K562 (cell line): ENCODE results near the gene EFHC2. TPM values are rescaled to one million over a fixed set of nuclear protein-coding genes. Genes with fewer than 3 reads are reported as not detected.

Experiments used
- CCAR2 ChIP-seq: fragments of 200-400 bp; formaldehyde crosslinking; IDR thresholded peaks from 2 replicates; pipeline ENCODE4 v1.6.1; 2017; ENCODE audit warnings: mild to moderate bottlenecking, low read depth, low read length
- DDX20 ChIP-seq: fragments of 450-650 bp; IDR thresholded peaks from 2 replicates; pipeline ENCODE4 v1.6.1; 2016; ENCODE audit warnings: missing genetic modification characterization, low read depth, mild to moderate bottlenecking, missing compliant biosample characterization, moderate library complexity
- DIDO1 ChIP-seq: fragments of 450-650 bp; IDR thresholded peaks from 2 replicates; pipeline ENCODE4 v1.6.1; 2016; ENCODE audit warnings: low read depth, missing biosample characterization, missing genetic modification characterization
- E2F3 ChIP-seq: fragments of 250-450 bp; sonication (Bioruptor Pico); IDR thresholded peaks from 2 replicates; pipeline ENCODE4 v1.4.0; 2020; ENCODE audit warnings: mild to moderate bottlenecking
- ID3 ChIP-seq, 2 experiments: fragments of 250-450 bp in 1 of 2; fragments of 450-650 bp in 1 of 2; sonication (Bioruptor Pico) in 1 of 2; IDR thresholded peaks; 2 replicates each; pipeline versions ENCODE4 v1.6.1 to v1.8.0; 2016 to 2021; ENCODE audit warnings: mild to moderate bottlenecking in 2 of 2, moderate library complexity in 2 of 2, missing compliant biosample characterization in 1 of 2, missing genetic modification characterization in 1 of 2
- KDM1A ChIP-seq, 2 experiments: fragments of 450-650 bp; IDR thresholded peaks; 2 replicates each; pipeline ENCODE4 v1.6.1; 2016; ENCODE audit warnings: mild to moderate bottlenecking in 2 of 2
- MECOM ChIP-seq: fragments of 250-450 bp; sonication (Bioruptor Pico); IDR thresholded peaks from 2 replicates; pipeline ENCODE4 v1.8.0; 2022; ENCODE audit warnings: inconsistent platforms
- NFXL1 ChIP-seq: fragments of 450-650 bp; formaldehyde crosslinking; IDR thresholded peaks from 2 replicates; pipeline ENCODE4 v1.4.0; 2021; ENCODE audit warnings: mild to moderate bottlenecking
- NFYB ChIP-seq: IDR thresholded peaks from 2 replicates; pipeline ENCODE4 v1.6.1; 2011; ENCODE audit warnings: mild to moderate bottlenecking, moderate library complexity; ENCODE audit not compliant: insufficient read length; ENCODE audit errors: extremely low read depth
- PBX2 ChIP-seq, 2 experiments: IDR thresholded peaks in 1 of 2; conservative IDR thresholded peaks in 1 of 2; 2 replicates each; pipeline ENCODE4 v1.6.1; 2016; ENCODE audit warnings: low read depth in 2 of 2, mild to moderate bottlenecking in 1 of 2, missing compliant biosample characterization in 1 of 2, missing genetic modification characterization in 1 of 2, moderate library complexity in 1 of 2
- POLR2G ChIP-seq: fragments of 200-400 bp; formaldehyde crosslinking; IDR thresholded peaks from 2 replicates; pipeline ENCODE4 v1.6.1; 2017; ENCODE audit warnings: low read depth, mild to moderate bottlenecking, antibody characterized with exemption, low read length, moderate library complexity
- PYGO2 ChIP-seq: fragments of 450-650 bp; IDR thresholded peaks from 2 replicates; pipeline ENCODE4 v1.6.1; 2016; ENCODE audit warnings: mild to moderate bottlenecking, missing genetic modification characterization, moderate library complexity, missing compliant biosample characterization
- SREBF2 ChIP-seq: sonication (generic); formaldehyde crosslinking; IDR thresholded peaks from 2 replicates; pipeline ENCODE4 v1.4.0; 2020; ENCODE audit warnings: mild to moderate bottlenecking, missing genetic modification reagents
- SUPT5H ChIP-seq: fragments of 450-650 bp; IDR thresholded peaks from 2 replicates; pipeline ENCODE4 v1.6.1; 2016
- TCF7L2 ChIP-seq: fragments of 150-350 bp; IDR thresholded peaks from 2 replicates; pipeline ENCODE4 v1.6.1; 2016; ENCODE audit warnings: low read depth, mild to moderate bottlenecking, low read length, moderate library complexity
- TCFL5 ChIP-seq: fragments of 250-450 bp; sonication (Bioruptor Pico); conservative IDR thresholded peaks from 2 replicates; pipeline ENCODE4 v1.6.1; 2021; ENCODE audit warnings: mild to moderate bottlenecking, moderate library complexity, matching md5 sums
- TEAD2 ChIP-seq: fragments of 450-650 bp; IDR thresholded peaks from 2 replicates; pipeline ENCODE4 v1.6.1; 2016; ENCODE audit warnings: missing genetic modification characterization, control low read depth, missing compliant biosample characterization
- TEAD4 ChIP-seq, 2 experiments: sonication (generic) in 1 of 2; formaldehyde crosslinking in 1 of 2; IDR thresholded peaks; 2 replicates each; pipeline versions ENCODE4 v1.6.1 to v1.8.0; 2012 to 2022; ENCODE audit warnings: borderline replicate concordance in 1 of 2, inconsistent platforms in 1 of 2, low read length in 1 of 2, mild to moderate bottlenecking in 1 of 2, missing genetic modification reagents in 1 of 2
- ZBTB11 ChIP-seq, 3 experiments: fragments of 200-800 bp in 1 of 3; fragments of 250-450 bp in 1 of 3; fragments of 450-650 bp in 1 of 3; sonication (Bioruptor Pico) in 1 of 3; sonication (Bioruptor generic) in 1 of 3; formaldehyde crosslinking in 1 of 3; IDR thresholded peaks; 2 replicates each; pipeline versions ENCODE4 v1.6.1 to v1.8.0; 2016 to 2022; ENCODE audit warnings: mild to moderate bottlenecking in 2 of 3, missing genetic modification characterization in 2 of 3, missing compliant biosample characterization in 1 of 3, moderate library complexity in 1 of 3
- ZC3H11A ChIP-seq: IDR thresholded peaks from 2 replicates; pipeline ENCODE4 v1.6.1; 2012; ENCODE audit warnings: low read depth, low read length, improper control_type of control experiment
- ZNF589 ChIP-seq: fragments of 200-800 bp; sonication (Bioruptor generic); IDR thresholded peaks from 2 replicates; pipeline ENCODE4 v1.6.1; 2016; ENCODE audit warnings: low read depth, missing genetic modification characterization, missing compliant biosample characterization
- polyA plus RNA-seq, 8 experiments: library from polyadenylated mRNA; depleted of rRNA in 4 of 8; stranded (reverse) in 5 of 8; unstranded in 3 of 8; fragments of >200 nt; fragmentation: Nextera tagmentation in 2 of 8; fragmentation: Illumina TruSeq in 1 of 8; extraction: Ambion mirVana in 2 of 8; extraction: Trizol in 1 of 8; gene quantifications; 2 replicates each; pipeline versions ENCODE4 v1.2.1 to v1.2.3, GENCODE V29; 2011 to 2014; ENCODE audit warnings: inconsistent platforms in 1 of 8, missing spikeins in 1 of 8
- total RNA-seq, 7 experiments: library from RNA; depleted of rRNA in 6 of 7; stranded (reverse); fragments of >200 nt in 6 of 7; fragmentation: Illumina TruSeq in 2 of 7; extraction: Trizol in 2 of 7; gene quantifications; 2 replicates each; pipeline versions ENCODE4 v1.2.1 to v1.2.3, GENCODE V29; 2011 to 2021; ENCODE audit warnings: low replicate concordance in 1 of 7

The EFHC2 gene
- total and polyA plus RNA-seq, 9 of the 15 experiments (the other 6 are each of a cell fraction or from before 2014, with no cell fraction given), result 1.3 to 8.1 (median 3.0) TPM

- TF ChIP-seq KDM1A (IDR thresholded peaks at IDR 0.05) (no peak), SREBF2 (CRISPR knock-in tag) (no peak), ZNF589 (CRISPR knock-in tag) (peak; percentile 71; the same call in 1 of the 2 replicates), TEAD2 (tag) (no peak), POLR2G (no peak), TCFL5 (no peak), NFXL1 (CRISPR knock-in tag) (no peak), TEAD4 (IDR thresholded peaks at IDR 0.05; ENCODE audit: low read length) (no peak), TEAD4 (CRISPR knock-in tag; IDR thresholded peaks at IDR 0.05; ENCODE audit: borderline replicate concordance) (no peak), ID3 (CRISPR knock-in tag; IDR thresholded peaks at IDR 0.05) (no peak), ID3 (tag; IDR thresholded peaks at IDR 0.05) (peak; percentile 89), DDX20 (tag) (peak; percentile 80), PBX2 (CRISPR knock-in tag; IDR thresholded peaks at IDR 0.05; ENCODE audit: low read depth) (no peak), PBX2 (tag; conservative IDR thresholded peaks at IDR 0.05; ENCODE audit: low read depth) (no peak), E2F3 (CRISPR knock-in tag) (no peak), ZC3H11A (no peak), CCAR2 (no peak), PYGO2 (tag) (peak; percentile 74), ZBTB11 (CRISPR knock-in tag; IDR thresholded peaks at IDR 0.05) (0 out of 6 replicates have a peak, but pooled peaks of 1 of the 3 experiments have one; percentile 20), SUPT5H (no peak), NFYB (no peak), MECOM (CRISPR knock-in tag) (0 out of 2 replicates have a peak, but pooled peaks have one; percentile 11), DIDO1 (0 out of 2 replicates have a peak, but pooled peaks have one; percentile 33), TCF7L2 (no peak)
These were observed 41.3 kb upstream of the EFHC2 start (continued) for GRCh38 chrX:44384688-44385338.
